ENCODE data around the gene KLHL5.
A peak's percentile ranks its signal among the peaks of the same experiment; 100 is the strongest.

The KLHL5 gene, protein sequence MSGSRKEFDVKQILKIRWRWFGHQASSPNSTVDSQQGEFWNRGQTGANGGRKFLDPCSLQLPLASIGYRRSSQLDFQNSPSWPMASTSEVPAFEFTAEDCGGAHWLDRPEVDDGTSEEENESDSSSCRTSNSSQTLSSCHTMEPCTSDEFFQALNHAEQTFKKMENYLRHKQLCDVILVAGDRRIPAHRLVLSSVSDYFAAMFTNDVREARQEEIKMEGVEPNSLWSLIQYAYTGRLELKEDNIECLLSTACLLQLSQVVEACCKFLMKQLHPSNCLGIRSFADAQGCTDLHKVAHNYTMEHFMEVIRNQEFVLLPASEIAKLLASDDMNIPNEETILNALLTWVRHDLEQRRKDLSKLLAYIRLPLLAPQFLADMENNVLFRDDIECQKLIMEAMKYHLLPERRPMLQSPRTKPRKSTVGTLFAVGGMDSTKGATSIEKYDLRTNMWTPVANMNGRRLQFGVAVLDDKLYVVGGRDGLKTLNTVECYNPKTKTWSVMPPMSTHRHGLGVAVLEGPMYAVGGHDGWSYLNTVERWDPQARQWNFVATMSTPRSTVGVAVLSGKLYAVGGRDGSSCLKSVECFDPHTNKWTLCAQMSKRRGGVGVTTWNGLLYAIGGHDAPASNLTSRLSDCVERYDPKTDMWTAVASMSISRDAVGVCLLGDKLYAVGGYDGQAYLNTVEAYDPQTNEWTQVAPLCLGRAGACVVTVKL

DNA sequence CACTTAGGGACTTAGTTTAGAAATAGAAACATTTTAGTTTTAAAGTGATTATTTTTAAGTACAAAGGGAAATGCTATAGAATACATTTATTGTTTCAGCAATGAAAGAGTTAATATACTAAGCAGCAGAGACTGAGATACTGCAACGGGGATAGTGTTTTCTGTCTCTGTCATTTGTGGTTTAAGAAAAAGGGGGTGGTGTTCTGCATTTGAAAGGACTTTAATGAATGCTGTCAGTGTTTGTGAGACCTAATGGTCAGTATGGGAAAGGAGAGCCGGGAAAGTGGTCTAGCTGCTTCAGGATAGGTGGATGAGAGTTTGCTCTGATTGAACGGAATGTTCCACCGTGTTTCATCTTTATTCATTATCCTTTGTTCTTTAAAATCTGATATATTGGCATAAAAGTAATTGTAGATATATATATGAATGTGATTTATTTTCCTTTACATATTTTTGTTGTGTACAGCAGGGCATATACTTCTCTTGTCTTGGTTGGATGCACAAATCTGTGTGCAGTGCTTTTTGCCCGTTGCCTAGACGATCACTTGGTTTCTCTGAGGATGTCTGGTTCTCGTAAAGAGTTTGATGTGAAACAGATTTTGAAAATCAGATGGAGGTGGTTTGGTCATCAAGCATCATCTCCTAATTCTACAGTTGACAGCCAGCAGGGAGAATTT is at the start of gene KLHL5:
KLHL5 (plus strand) TSS at position 139 of the 676 bp plus-strand sequence; CDS start at position 560, 421 bp downstream.
- peak; percentile 17 for DNase-seq (ENCODE audit: low spot score)
- TF ChIP-seq, protein P1, sequence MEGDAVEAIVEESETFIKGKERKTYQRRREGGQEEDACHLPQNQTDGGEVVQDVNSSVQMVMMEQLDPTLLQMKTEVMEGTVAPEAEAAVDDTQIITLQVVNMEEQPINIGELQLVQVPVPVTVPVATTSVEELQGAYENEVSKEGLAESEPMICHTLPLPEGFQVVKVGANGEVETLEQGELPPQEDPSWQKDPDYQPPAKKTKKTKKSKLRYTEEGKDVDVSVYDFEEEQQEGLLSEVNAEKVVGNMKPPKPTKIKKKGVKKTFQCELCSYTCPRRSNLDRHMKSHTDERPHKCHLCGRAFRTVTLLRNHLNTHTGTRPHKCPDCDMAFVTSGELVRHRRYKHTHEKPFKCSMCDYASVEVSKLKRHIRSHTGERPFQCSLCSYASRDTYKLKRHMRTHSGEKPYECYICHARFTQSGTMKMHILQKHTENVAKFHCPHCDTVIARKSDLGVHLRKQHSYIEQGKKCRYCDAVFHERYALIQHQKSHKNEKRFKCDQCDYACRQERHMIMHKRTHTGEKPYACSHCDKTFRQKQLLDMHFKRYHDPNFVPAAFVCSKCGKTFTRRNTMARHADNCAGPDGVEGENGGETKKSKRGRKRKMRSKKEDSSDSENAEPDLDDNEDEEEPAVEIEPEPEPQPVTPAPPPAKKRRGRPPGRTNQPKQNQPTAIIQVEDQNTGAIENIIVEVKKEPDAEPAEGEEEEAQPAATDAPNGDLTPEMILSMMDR (IDR thresholded peaks at IDR 0.05; ENCODE audit: extremely low read depth, missing control alignments): no peak

DNA sequence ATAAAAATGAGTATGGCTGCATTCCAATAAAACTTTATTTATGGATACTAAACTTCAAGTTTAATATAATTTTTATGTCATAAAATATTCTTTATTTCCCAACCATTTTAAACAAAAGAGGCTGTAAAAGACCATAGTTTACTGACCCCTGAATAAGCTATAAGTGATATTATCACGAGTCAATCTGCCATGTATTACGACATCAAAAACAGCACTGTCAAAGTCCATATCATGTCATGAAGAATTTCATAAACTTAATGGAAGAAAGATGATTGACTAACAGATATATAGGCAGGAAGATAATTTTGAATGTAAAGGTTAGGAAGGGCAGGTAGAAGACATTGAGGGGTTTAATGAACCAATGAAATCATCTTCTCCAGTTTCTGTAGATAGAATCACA is 48.0 kb upstream of the KLHL5 start:
- TF ChIP-seq, protein P1 (IDR thresholded peaks at IDR 0.05; ENCODE audit: extremely low read depth, missing control alignments): no peak
- no peak for DNase-seq (ENCODE audit: low spot score)

DNA sequence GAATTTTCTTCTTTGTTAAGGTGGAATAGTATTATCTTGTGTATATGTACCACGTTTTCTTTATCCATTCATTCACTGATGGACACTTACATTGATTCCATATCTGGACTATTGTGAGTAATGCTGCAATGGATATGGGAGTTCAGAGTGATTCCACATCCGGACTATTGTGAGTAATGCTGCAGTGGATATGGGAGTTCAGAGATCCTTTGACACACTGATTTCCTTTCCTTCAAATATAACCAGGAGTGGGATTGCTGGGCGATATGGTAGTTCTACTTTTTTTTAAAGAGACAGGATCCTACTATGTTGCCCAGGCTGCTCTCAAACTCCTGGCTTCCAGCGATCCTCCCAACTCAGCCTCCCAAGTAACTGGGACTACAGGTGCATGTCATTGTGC is 41.9 kb upstream of the KLHL5 start:
- TF ChIP-seq, protein P1 (IDR thresholded peaks at IDR 0.05; ENCODE audit: extremely low read depth, missing control alignments): no peak
- DNase-seq (ENCODE audit: low spot score): no peak

DNA sequence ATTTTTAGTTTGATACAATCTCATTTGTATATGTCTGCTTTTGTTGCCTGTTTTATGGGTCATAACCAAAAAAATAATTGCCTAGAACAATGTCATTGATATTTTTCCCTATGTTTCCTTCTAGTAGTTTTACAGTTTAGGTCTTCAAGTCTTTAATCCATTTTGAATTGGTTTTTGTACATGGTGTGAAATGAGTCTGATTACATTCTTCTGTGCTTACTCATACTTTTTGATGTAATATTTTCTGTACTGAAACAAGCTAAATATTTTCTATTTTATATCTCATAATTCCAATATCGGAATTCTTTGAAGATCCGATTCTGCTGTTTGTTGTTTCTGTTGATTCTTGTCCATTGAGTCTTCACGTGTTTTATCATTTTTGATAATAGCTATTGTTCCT is 40.4 kb upstream of the KLHL5 start:
- TF ChIP-seq, protein P1 (IDR thresholded peaks at IDR 0.05; ENCODE audit: extremely low read depth, missing control alignments): no peak
- no peak for DNase-seq (ENCODE audit: low spot score)

DNA sequence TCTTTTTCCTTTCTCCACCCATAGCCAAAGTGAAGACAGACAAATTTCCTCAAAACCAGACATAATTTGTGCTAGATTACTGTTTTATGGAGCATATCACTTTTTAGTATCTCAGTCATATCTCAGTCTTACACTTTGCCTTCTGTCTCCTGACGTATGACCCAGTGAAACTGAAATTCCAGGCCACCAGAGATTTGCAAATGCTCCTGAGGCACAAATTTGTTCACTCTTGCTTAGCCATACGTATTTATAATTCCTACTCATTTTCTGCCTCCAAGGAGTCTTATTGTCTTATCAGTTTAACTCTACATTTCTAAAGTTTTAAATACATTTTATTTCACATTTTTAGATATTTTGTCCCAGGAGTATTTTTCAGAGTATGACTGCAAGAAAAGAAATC is 39.8 kb upstream of the KLHL5 start:
- TF ChIP-seq, protein P1 (IDR thresholded peaks at IDR 0.05; ENCODE audit: extremely low read depth, missing control alignments): no peak
- DNase-seq (ENCODE audit: low spot score): no peak

DNA sequence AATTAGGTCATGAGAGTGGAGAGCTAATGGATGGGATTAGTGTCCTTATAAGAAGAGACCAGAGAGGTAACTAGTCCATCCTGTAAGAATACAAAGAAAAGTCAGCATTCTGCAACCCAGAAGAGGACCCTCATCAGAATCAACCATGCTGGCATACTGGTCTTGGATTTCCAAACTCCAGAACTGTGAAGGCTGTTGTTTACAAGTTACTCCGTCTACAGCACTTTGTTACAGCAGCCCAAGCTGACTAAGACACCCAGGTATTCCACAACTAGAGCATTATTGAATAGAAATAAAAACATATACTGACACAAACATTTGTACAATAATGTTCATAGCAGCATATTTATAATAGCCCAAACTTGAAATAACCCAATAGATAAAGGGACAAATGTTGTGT is 39.0 kb upstream of the KLHL5 start:
- DNase-seq (ENCODE audit: low spot score): no peak
- TF ChIP-seq, protein P1 (IDR thresholded peaks at IDR 0.05; ENCODE audit: extremely low read depth, missing control alignments): no peak
